Omental fat pad (tissue), 4 donors: ENCODE results near the gene SPEN. TPM values are rescaled to one million over a fixed set of nuclear protein-coding genes. Genes with fewer than 3 reads are reported as not detected.

Experiments used
- ATAC-seq: fragments of 150-250 bp; one replicate; pipeline ENCODE4 v1.9.1; 2016; ENCODE audit warnings: mild to moderate bottlenecking, moderate library complexity; ENCODE audit not compliant: low FRiP score
- DNase-seq: peaks from one replicate; pipeline ENCODE4 v3.0.0-alpha.2; 2019; ENCODE audit warnings: low spot score
- total RNA-seq, 4 donors: library from RNA; depleted of rRNA; stranded (reverse); fragments of >200 nt; gene quantifications; one replicate each; pipeline ENCODE4 v1.1.0, GENCODE V29; 2016
- TF ChIP-seq, protein P1 (sequence below), 3 donors: fragments of 450-650 bp; IDR thresholded peaks; one replicate each; pipeline ENCODE4 v1.5.1; 2016 to 2017; ENCODE audit warnings: antibody characterized with exemption in 3 of 3, mild to moderate bottlenecking in 3 of 3, moderate library complexity in 2 of 3

Gene SPEN
- total RNA-seq, 4 donors from 2014 or later, result 33.4 to 64.0 (median 51.5) TPM

DNA sequence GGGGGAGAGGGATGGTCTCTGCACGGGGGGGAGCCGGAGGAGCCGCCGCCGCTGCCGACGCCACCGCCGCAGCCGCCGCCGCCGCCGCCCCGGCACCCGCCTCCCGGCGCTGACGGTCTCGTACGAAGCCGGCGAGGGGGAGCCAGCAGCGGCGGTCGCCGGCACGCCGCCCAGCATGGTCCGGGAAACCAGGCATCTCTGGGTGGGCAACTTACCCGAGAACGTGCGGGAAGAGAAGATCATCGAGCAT is 311 bp downstream of the SPEN start:
- TF ChIP-seq, protein P1, sequence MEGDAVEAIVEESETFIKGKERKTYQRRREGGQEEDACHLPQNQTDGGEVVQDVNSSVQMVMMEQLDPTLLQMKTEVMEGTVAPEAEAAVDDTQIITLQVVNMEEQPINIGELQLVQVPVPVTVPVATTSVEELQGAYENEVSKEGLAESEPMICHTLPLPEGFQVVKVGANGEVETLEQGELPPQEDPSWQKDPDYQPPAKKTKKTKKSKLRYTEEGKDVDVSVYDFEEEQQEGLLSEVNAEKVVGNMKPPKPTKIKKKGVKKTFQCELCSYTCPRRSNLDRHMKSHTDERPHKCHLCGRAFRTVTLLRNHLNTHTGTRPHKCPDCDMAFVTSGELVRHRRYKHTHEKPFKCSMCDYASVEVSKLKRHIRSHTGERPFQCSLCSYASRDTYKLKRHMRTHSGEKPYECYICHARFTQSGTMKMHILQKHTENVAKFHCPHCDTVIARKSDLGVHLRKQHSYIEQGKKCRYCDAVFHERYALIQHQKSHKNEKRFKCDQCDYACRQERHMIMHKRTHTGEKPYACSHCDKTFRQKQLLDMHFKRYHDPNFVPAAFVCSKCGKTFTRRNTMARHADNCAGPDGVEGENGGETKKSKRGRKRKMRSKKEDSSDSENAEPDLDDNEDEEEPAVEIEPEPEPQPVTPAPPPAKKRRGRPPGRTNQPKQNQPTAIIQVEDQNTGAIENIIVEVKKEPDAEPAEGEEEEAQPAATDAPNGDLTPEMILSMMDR (IDR thresholded peaks at IDR 0.05), result no peak
- ATAC-seq (no peak), DNase-seq (no peak)

DNA sequence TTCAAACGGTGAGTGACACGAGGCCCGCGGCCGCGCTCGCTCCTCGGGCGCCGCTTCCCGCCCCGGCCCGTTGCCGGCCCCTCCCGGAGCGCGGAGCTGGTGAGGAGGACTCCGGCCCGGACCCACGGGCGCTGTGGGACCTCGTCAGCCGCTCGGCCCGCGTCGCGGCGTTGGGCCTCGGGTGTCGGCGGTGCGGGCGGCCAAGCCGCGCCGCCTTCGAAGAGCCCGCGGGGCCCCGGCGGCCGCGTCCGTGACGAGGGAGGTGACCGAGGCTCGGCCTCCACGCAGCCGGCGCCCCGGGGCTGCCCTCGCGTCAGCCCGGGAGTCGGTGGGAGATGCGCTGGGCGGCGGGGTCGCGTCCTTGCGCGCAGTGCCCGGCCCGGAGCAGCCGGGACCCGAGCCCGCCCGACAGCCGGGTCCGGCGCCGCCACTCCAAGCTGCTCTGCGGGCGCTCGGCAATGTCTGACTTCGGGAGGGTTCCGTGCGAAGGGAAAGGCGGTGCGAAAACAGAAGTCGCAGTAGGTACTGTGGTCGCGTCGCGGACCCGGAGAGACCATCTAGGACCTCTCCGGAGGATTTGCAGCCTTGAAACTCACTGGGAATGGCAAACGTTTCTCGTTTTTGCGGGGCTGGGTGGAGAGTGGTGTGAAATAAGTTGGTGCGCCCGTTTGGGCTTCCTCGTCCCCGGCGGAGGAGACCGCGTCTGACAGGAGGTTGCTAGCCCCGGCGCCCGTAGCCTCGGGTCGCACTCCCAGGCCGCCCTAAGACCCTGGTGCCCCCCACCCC is 829 bp downstream of the SPEN start:
- DNase-seq (no peak), ATAC-seq (peak; percentile 6)
- TF ChIP-seq, protein P1 (IDR thresholded peaks at IDR 0.05), result no peak

DNA sequence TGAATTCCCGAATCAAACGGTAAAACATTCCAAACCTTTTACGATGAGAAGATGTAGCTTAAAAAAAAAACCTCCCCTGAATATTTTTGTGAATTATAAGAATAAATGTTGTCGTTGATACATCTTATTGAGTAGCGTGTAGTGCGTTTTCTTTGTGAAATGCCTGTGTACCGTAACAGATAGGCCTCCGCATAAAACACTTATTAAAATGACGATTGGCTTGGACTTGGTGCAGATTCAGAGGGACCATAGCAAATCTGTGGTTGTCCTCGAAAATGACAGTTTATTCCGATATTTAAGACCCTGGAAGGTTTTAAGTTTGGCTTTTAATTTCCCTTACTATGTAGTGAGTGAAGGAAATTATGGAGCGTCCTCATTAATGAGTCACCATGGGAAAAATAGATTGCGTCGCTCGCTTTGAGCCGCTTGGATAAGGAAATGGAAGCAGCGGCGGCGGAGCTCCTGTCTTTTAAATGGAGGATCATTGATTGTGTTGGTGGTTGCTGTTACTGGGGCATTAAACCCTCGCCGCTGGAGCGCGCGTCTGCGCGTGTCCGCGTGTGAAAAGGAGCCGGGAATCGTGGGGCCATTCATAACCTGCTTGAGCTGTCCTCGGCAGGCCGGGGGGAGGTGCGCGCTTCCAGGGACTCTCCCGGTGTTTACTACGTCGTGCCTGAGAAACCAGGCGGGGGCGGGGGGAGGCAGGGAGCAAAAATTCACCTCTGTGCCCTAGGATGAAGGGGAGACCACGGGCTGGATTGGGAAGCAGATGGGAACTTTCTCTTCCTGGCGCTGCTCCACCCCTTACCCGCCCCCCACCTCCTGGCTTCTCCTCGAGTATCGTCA is 1.6 kb downstream of the SPEN start:
- DNase-seq, result peak; percentile 43
- peak; percentile 43 for ATAC-seq
- TF ChIP-seq, protein P1 (IDR thresholded peaks at IDR 0.05), result no peak

DNA sequence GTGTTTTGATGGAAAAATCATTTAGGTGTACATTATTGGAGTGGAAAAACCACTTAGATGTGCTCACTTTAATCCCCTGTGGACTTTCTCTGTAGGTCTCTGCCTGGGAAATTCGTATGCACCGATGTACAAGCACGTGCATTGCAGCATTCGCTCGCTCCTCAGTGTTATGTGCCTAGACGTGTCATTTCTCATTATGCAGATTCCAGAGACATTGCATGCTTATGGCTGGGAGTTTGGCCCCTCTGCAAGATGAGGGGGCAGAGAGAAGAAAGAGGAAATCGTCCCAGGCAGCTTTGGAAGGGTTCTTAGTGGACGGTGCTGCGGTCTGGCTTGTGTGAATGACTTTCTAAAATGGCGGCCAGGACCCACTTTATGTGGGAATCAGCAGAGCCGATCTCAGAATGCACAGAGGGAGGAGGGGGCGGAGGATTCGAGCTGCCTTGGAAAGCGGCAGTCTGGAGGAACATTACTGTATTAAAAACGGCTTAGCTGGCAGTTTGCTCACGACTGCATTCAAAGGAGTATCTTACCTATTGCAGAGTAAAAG is 2.3 kb downstream of the SPEN start:
- ATAC-seq (peak; percentile 3), DNase-seq (no peak)
- TF ChIP-seq, protein P1 (IDR thresholded peaks at IDR 0.05), result no peak

DNA sequence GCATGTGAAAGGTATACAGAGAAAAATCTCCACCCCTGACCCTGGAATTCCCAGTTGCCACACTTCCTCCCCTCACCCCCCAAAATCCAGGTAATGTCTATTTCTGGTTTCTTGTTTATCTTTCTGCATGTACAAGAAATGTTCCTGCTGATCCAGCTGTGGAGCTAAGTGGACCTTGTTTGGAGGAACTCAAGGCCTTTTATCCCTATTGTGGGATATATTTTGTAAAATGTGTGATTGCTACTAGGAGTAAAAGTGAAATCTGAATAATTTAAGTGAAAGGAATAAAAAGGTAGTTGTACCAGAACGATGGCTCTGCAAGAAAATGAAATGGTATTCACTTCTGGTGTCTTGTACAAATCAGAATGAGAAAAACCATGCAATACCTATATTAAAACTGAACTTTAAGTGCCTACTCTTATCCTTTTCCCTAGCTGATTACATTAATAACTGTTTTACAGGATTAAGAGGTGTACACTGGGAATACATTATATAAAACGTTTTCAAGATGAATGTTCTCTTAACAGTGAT is 3.0 kb downstream of the SPEN start:
- DNase-seq (no peak), ATAC-seq (no peak)
- TF ChIP-seq, protein P1 (IDR thresholded peaks at IDR 0.05), result no peak

DNA sequence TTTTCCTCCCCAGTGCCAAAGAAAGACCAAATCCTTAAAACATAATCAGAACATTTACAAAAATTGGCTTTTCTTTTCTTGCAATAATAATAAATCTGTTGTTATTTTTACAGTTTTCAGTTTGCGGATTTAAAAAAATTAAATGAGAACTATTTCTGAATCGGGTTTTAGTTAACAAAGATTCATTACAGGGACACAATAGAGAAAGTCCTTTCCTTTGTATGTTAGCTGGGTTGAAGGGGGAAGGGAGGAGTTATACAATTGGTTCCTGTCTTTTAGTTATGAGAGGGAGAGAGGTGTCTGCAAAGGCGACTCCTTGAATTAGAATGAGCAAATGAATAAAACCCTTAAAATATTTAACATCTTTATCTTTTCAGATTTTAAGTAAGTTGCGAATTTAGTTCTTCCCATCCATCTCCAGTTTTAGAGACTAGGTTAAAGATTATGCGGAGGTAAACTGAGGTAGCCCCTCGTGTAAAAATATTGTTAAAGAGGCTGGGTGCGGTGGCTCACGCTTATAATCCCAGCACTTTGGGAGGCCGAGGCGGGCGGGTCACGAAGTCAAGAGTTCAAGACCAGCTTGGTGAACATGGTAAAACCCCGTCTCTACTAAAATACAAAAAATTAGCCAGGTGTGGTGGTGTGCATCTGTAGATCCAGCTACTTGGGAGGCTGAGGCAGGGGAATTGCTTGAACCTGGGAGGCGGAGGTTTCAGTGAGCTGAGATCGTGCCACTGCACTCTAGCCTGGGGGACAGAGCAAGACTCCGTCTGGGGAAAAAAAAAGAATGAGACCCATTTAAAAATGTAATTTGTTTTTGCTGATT is 3.9 kb downstream of the SPEN start:
- DNase-seq, result no peak
- ATAC-seq, result no peak
- TF ChIP-seq, protein P1 (IDR thresholded peaks at IDR 0.05), result no peak
